HepG2 (cell line): ENCODE measurements around the gene USP34.

Experiments used
- HBP1 ChIP-seq: IDR thresholded peaks from 2 replicates; pipeline ENCODE4 v1.6.1; 2016; ENCODE audit warnings: low read depth, control low read depth
- HOXD1 ChIP-seq: sonication (generic); formaldehyde crosslinking; IDR thresholded peaks from 2 replicates; pipeline ENCODE4 v1.5.0; 2020; ENCODE audit warnings: missing genetic modification reagents
- IRF1 ChIP-seq: sonication (generic); formaldehyde crosslinking; IDR thresholded peaks from 2 replicates; pipeline ENCODE4 v1.4.0; 2020; ENCODE audit warnings: low read depth, mild to moderate bottlenecking, missing genetic modification reagents
- MED13 ChIP-seq: sonication (generic); formaldehyde crosslinking; IDR thresholded peaks from 2 replicates; pipeline ENCODE4 v1.5.0; 2020; ENCODE audit warnings: missing genetic modification reagents
- ZBTB7A ChIP-seq: sonication (generic); formaldehyde crosslinking; IDR thresholded peaks from 2 replicates; pipeline ENCODE4 v1.8.0; 2022; ENCODE audit warnings: mild to moderate bottlenecking, missing genetic modification reagents
- ZC3H4 ChIP-seq: sonication (generic); formaldehyde crosslinking; IDR thresholded peaks from 2 replicates; pipeline ENCODE4 v1.4.0; 2020; ENCODE audit warnings: missing genetic modification reagents, borderline replicate concordance
- ZNF232 ChIP-seq: sonication (generic); formaldehyde crosslinking; IDR thresholded peaks from 2 replicates; pipeline ENCODE4 v1.4.0; 2020; ENCODE audit warnings: missing genetic modification reagents, borderline replicate concordance

- TF ChIP-seq HBP1 (CRISPR knock-in tag) (no peak), ZBTB7A (no peak), ZNF232 (CRISPR knock-in tag) (no peak), ZC3H4 (CRISPR knock-in tag) (no peak), IRF1 (CRISPR knock-in tag) (no peak), HOXD1 (no peak), MED13 (CRISPR knock-in tag) (no peak)
These were observed 16.5 kb downstream of the USP34 start for GRCh38 chr2:61454383-61454782.
